Nephron (organoid): ENCODE data around the gene TCERG1L.

Experiments
- H3K27ac Mint-ChIP-seq, 3 experiments: 2 replicates each; pipeline ENCODE4 v1.8.0; 2020; ENCODE audit warnings: mixed read lengths in 3 of 3, mild to moderate bottlenecking in 2 of 3, moderate library complexity in 1 of 3
- H3K27me3 Mint-ChIP-seq: 2 replicates; pipeline ENCODE4 v1.8.0; 2021; ENCODE audit warnings: low read depth, mild to moderate bottlenecking, moderate library complexity, mixed read lengths
- H3K36me3 Mint-ChIP-seq: 2 replicates; pipeline ENCODE4 v1.8.0; 2020; ENCODE audit warnings: low read depth, mixed read lengths
- H3K4me1 Mint-ChIP-seq: 2 replicates; pipeline ENCODE4 v1.8.0; 2020; ENCODE audit warnings: mixed read lengths
- H3K4me3 Mint-ChIP-seq, 3 experiments: 2 replicates each; pipeline ENCODE4 v1.8.0; 2020; ENCODE audit warnings: mild to moderate bottlenecking in 3 of 3, mixed read lengths in 3 of 3, moderate library complexity in 2 of 3
- H3K9me3 Mint-ChIP-seq: 2 replicates; pipeline ENCODE4 v1.8.0; 2020; ENCODE audit warnings: mixed read lengths
- TF ChIP-seq, protein P1 (sequence below), 3 experiments: fragments of 200-600 bp; sonication (generic); IDR thresholded peaks; one replicate each; pipeline ENCODE4 v1.5.0; 2021; ENCODE audit warnings: antibody characterized with exemption in 3 of 3; ENCODE audit not compliant: unreplicated experiment in 3 of 3

Gene TCERG1L

DNA sequence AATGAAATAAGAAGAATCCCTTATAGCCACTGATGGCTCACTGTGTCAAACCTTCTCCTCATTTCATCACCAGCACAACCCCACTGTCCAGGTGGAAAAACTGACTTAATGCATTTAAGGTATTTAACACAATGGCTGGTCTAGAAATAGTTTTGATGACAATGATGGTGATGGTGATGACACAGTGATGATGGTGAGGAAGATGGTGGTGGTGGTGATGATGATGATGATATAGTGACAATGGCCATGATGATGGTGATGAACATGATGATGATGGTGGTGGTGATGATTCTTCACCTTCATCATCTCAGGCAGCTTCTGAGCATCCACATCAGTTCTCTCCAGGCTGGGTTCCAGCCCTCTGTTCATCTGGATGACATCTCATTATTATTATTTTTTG, 186.6 kb downstream of the TCERG1L start:
- Mint-ChIP-seq H3K36me3 (no peaks in the 10 kb centered on the region), H3K4me1 (peaks cover 31% of the 10 kb centered on the region)

DNA sequence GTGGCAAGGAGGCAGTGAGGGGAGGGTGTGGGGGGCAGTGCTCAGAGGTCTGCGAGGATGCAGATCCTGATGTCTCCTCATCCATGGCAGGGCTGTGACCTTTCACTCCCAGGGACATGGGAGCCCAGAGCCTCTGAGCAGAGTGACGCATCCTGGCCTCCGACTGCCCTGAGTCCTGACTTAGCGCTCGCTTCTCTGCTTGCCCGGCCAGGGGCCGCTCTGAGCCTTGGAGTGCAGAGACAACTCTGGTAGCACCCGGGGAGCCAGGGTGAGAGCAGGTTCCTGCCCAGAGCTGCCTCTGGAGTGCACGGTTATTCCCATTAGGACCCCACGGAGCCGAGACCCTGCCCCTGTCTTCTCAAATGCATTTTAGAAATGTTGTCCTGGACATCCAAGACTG, 188.0 kb downstream of the TCERG1L start:
- H3K36me3 Mint-ChIP-seq, result no peaks in the 10 kb centered on the region
- TF ChIP-seq, protein P1, sequence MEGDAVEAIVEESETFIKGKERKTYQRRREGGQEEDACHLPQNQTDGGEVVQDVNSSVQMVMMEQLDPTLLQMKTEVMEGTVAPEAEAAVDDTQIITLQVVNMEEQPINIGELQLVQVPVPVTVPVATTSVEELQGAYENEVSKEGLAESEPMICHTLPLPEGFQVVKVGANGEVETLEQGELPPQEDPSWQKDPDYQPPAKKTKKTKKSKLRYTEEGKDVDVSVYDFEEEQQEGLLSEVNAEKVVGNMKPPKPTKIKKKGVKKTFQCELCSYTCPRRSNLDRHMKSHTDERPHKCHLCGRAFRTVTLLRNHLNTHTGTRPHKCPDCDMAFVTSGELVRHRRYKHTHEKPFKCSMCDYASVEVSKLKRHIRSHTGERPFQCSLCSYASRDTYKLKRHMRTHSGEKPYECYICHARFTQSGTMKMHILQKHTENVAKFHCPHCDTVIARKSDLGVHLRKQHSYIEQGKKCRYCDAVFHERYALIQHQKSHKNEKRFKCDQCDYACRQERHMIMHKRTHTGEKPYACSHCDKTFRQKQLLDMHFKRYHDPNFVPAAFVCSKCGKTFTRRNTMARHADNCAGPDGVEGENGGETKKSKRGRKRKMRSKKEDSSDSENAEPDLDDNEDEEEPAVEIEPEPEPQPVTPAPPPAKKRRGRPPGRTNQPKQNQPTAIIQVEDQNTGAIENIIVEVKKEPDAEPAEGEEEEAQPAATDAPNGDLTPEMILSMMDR (IDR thresholded peaks at IDR 0.05; ENCODE audit: unreplicated experiment in 3 of 3), result no peak
- peaks cover 17% of the 10 kb centered on the region for H3K4me1 Mint-ChIP-seq

More for the DNA sequence above, 186.6 kb downstream of the TCERG1L start:
- TF ChIP-seq, protein P1 (IDR thresholded peaks at IDR 0.05; ENCODE audit: unreplicated experiment in 3 of 3), result no peak
- H3K9me3 Mint-ChIP-seq, result peaks cover 3% of the 10 kb centered on the region
- no peak overlapping the region for H3K27ac Mint-ChIP-seq
- peaks cover 51% of the 10 kb centered on the region for H3K27me3 Mint-ChIP-seq
- no peak overlapping the region for H3K4me3 Mint-ChIP-seq

DNA sequence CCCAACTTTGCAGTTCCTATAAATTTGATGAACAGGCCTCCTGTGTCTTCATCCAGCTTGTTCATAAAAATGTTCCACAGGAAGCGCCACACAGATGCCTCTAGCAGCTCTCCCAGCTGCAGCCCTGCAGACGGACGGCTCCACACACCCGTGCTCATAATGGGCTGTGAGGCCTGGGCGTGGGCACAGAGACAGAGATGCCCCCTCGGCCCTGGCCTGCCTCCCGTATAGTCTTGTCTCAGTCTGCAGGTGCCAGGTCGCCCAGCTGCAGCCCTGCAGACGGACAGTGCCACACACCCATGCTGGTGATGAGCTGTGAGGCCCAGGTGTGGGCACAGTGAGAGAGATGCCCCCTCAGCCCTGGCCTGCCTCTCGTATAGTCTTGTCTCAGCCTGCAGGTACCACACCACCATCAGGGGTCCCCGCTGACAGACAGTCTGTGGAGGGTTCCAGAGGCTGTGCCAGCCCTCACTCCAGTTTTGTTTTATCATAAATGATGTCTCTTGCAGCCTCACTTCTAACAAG, 189.9 kb downstream of the TCERG1L start:
- Mint-ChIP-seq H3K4me3 (no peak overlapping the region), H3K4me1 (no peaks in the 10 kb centered on the region), H3K27ac (no peak overlapping the region), H3K36me3 (no peaks in the 10 kb centered on the region), H3K9me3 (peaks cover 3% of the 10 kb centered on the region), H3K27me3 (peaks cover 37% of the 10 kb centered on the region)
- TF ChIP-seq, protein P1 (IDR thresholded peaks at IDR 0.05; ENCODE audit: unreplicated experiment in 3 of 3), result no peak

More for the DNA sequence above, 188.0 kb downstream of the TCERG1L start:
- Mint-ChIP-seq H3K9me3 (peaks cover 3% of the 10 kb centered on the region), H3K27ac (no peak overlapping the region), H3K27me3 (peaks cover 49% of the 10 kb centered on the region), H3K4me3 (no peak overlapping the region)

DNA sequence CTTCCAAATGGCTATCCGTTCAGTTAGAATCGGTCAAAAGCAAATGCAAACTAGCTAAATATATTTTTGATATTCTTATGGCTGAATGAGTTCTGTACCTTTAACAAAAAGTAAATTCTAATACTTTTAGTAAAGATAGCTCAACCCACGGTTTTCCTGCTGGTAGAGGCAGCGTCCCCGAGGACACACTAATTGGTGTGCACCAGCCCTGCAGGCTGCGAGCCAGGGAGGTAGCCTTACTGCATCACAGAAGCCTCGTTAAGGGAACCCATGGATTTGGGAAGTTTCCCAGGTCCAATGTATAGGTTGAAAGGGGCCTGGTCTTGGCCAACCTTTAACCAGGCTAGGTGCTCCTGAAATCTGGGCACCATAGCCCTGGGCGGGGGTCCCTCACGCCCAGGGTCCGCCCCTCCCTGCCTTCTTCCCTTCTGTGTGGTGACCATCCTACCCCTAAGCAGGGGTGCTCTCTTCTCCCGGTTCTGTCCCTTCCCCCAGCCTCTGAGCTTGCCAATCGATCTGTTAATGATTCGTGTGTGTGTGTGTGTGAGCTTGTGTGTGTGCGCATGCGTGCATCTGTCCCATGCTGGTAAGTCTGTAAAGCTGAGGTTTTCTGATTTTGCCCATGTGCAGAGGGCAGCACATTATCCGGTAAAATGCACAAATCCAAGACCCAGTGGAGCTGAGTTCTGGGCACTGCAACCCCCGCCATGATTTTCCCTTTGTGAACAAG, 191.7 kb downstream of the TCERG1L start:
- H3K27me3 Mint-ChIP-seq, result peaks cover 33% of the 10 kb centered on the region
- H3K36me3 Mint-ChIP-seq, result no peaks in the 10 kb centered on the region
- peaks cover 3% of the 10 kb centered on the region for H3K9me3 Mint-ChIP-seq
- TF ChIP-seq, protein P1 (IDR thresholded peaks at IDR 0.05; ENCODE audit: unreplicated experiment in 3 of 3), result no peak
- H3K4me1 Mint-ChIP-seq, result no peaks in the 10 kb centered on the region
- no peak overlapping the region for H3K27ac Mint-ChIP-seq
- no peak overlapping the region for H3K4me3 Mint-ChIP-seq

DNA sequence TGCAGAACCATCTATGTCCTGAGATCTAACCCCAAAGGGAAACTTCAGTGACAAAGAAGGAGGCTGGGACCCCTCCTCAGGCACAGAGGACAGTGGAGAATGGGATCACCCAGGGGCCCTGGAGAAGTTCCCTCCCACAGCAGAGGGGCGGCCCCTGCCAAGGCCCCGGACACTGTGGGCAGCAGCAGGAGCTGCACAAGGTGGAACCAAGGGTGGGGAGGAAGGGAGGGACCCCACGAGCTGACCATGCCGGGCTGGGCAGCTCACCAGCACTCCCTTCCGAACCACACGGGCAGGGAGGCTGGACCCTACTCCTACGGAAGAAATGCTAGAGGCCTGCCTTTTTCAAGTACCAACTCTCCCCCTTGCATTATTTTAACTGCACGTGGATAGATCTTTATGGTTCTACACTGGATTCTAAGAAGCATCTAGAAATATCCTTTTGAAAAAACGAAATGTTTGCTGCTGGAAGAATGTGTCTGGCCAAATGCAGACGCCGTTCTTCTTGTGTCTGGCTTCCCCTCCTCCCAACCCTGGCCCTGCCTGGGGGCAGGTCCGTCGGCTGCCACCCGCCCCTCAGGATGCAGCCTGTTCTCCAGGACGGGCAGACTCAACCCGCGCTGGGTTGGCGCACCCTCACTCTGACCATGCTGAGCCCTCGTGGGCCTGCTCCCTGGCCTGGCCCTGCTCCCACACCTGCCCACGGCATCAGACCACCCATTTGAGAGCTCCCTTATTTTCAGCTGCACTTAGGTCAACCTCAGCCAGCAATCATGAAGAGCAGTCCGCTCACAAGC, 193.9 kb downstream of the TCERG1L start:
- no peaks in the 10 kb centered on the region for H3K36me3 Mint-ChIP-seq
- peaks cover 3% of the 10 kb centered on the region for H3K9me3 Mint-ChIP-seq
- H3K4me1 Mint-ChIP-seq, result peaks cover 7% of the 10 kb centered on the region
- TF ChIP-seq, protein P1 (IDR thresholded peaks at IDR 0.05; ENCODE audit: unreplicated experiment in 3 of 3), result no peak
- peaks cover 28% of the 10 kb centered on the region for H3K27me3 Mint-ChIP-seq
- no peak overlapping the region for H3K27ac Mint-ChIP-seq
- H3K4me3 Mint-ChIP-seq, result no peak overlapping the region
